WTC11 (cell line): ENCODE measurements around the gene DTD1.

ENCODE experiments used
- ARID4B ChIP-seq: sonication (generic); formaldehyde crosslinking; IDR thresholded peaks from 2 replicates; pipeline ENCODE4 v1.8.0; 2023; ENCODE audit warnings: missing genetic modification reagents, mild to moderate bottlenecking, borderline replicate concordance
- CTCF ChIP-seq: fragments of 200-600 bp; IDR thresholded peaks from 2 replicates; pipeline ENCODE4 v1.8.0; 2022; ENCODE audit warnings: antibody characterized with exemption
- ZNF671 ChIP-seq: fragments of 250-450 bp; sonication (Bioruptor Pico); IDR thresholded peaks from 2 replicates; pipeline ENCODE4 v1.8.0; 2021; ENCODE audit warnings: mild to moderate bottlenecking
- TF ChIP-seq, protein P1 (sequence below): fragments of 250-450 bp; sonication (Bioruptor Pico); IDR thresholded peaks from 2 replicates; pipeline ENCODE4 v1.9.0; 2021; ENCODE audit warnings: mild to moderate bottlenecking, borderline replicate concordance

DNA sequence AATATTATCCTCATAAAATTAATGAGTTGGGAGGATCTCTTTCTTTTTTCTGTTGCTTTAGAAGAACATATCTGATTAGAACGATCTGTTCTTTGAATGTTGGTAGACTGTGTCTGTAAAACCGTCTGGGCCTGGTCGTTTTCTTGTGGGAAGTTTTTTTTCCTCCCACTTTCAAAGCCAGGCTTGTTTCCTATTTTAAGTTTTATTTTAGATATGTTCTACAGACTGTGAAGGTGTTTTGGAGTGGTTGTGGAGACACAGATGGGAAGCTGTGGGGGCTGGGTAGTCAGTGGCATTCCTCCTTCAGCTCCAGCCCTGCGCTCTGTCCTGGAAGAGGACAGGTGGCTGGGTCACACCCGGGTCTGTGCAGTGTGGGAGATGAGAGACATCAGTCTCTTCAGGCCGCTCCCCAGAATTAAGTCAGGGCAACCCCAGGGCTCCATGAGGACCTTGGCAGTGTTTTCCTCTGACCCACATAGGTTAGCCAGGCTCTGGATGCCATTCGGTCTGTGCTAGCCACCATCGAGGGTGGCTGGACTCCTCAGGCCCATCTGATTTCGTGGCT lies 133.8 kb downstream of the DTD1 start:
- TF ChIP-seq, protein P1, sequence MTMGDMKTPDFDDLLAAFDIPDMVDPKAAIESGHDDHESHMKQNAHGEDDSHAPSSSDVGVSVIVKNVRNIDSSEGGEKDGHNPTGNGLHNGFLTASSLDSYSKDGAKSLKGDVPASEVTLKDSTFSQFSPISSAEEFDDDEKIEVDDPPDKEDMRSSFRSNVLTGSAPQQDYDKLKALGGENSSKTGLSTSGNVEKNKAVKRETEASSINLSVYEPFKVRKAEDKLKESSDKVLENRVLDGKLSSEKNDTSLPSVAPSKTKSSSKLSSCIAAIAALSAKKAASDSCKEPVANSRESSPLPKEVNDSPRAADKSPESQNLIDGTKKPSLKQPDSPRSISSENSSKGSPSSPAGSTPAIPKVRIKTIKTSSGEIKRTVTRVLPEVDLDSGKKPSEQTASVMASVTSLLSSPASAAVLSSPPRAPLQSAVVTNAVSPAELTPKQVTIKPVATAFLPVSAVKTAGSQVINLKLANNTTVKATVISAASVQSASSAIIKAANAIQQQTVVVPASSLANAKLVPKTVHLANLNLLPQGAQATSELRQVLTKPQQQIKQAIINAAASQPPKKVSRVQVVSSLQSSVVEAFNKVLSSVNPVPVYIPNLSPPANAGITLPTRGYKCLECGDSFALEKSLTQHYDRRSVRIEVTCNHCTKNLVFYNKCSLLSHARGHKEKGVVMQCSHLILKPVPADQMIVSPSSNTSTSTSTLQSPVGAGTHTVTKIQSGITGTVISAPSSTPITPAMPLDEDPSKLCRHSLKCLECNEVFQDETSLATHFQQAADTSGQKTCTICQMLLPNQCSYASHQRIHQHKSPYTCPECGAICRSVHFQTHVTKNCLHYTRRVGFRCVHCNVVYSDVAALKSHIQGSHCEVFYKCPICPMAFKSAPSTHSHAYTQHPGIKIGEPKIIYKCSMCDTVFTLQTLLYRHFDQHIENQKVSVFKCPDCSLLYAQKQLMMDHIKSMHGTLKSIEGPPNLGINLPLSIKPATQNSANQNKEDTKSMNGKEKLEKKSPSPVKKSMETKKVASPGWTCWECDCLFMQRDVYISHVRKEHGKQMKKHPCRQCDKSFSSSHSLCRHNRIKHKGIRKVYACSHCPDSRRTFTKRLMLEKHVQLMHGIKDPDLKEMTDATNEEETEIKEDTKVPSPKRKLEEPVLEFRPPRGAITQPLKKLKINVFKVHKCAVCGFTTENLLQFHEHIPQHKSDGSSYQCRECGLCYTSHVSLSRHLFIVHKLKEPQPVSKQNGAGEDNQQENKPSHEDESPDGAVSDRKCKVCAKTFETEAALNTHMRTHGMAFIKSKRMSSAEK (CRISPR knock-in tag): no peak
- TF ChIP-seq ARID4B (CRISPR knock-in tag): no peak
- TF ChIP-seq CTCF: no peak
- no peak for TF ChIP-seq ZNF671 (CRISPR knock-in tag)
